OCI-LY3 (cell line): ENCODE measurements around the gene CCDC106.

Experiments used
- H2AFZ ChIP-seq: fragments of 200-600, 300-600 bp; shearing (Covaris generic); 2 replicates; pipeline ENCODE4 v1.6.0; 2014; ENCODE audit warnings: antibody characterized with exemption, low read depth, low read length
- H3K27ac ChIP-seq: fragments of 200-600, 300-600 bp; sonication (generic); 2 replicates; pipeline ENCODE4 v1.5.1; 2014; ENCODE audit warnings: mild to moderate bottlenecking, low read length, moderate library complexity, mixed read lengths
- H3K27me3 ChIP-seq: fragments of 200-600, 300-600 bp; sonication (generic); 2 replicates; pipeline ENCODE4 v1.6.1; 2014; ENCODE audit warnings: low read depth, low read length, mixed read lengths
- H3K36me3 ChIP-seq: fragments of 200-600, 300-600 bp; sonication (generic); replicated peaks from 2 replicates; pipeline ENCODE3; 2014; ENCODE audit warnings: low read depth, low read length, mixed read lengths
- H3K4me1 ChIP-seq: fragments of 300-600, 200-600 bp; sonication (generic); 2 replicates; pipeline ENCODE4 v1.6.1; 2014; ENCODE audit warnings: low read length, mixed read lengths
- H3K4me2 ChIP-seq: fragments of 200-600, 300-600 bp; sonication (generic); 2 replicates; pipeline ENCODE4 v1.6.1; 2014; ENCODE audit warnings: low read length, mixed read lengths
- H3K4me3 ChIP-seq: fragments of 300-600, 200-600 bp; sonication (generic); 2 replicates; pipeline ENCODE4 v1.5.1; 2014; ENCODE audit warnings: antibody characterized with exemption, mild to moderate bottlenecking, low read length, moderate library complexity
- H3K79me2 ChIP-seq: fragments of 300-600, 200-600 bp; shearing (Covaris generic); 2 replicates; pipeline ENCODE4 v1.6.1; 2014; ENCODE audit warnings: mild to moderate bottlenecking, low read length, mixed read lengths
- H3K9ac ChIP-seq: fragments of 300-600, 200-600 bp; shearing (Covaris generic); 2 replicates; pipeline ENCODE4 v1.6.0; 2014; ENCODE audit warnings: mild to moderate bottlenecking, low read length, moderate library complexity
- H3K9me3 ChIP-seq: fragments of 200-600, 300-600 bp; shearing (Covaris generic); 2 replicates; pipeline ENCODE4 v1.6.1; 2014; ENCODE audit warnings: low read length, mixed read lengths; ENCODE audit not compliant: insufficient read depth
- H4K20me1 ChIP-seq: fragments of 200-600, 300-600 bp; sonication (generic); 2 replicates; pipeline ENCODE4 v1.6.1; 2016; ENCODE audit warnings: low read length, mixed read lengths; ENCODE audit not compliant: insufficient read depth
- CTCF ChIP-seq: fragments of 200-600, 300-600 bp; sonication (generic); IDR thresholded peaks from 2 replicates; pipeline ENCODE4 v1.5.1; 2014; ENCODE audit warnings: antibody characterized with exemption, low read length, low read depth
- EZH2phosphoT487 ChIP-seq: fragments of 200-600 bp; shearing (Covaris generic); IDR thresholded peaks from 2 replicates; pipeline ENCODE4 v1.6.1; 2018; ENCODE audit warnings: antibody characterized with exemption, mixed run types, low read depth

Gene CCDC106

GRCh38 chr19:55606471-55606787 lies 41.6 kb upstream of the CCDC106 start:
- H3K9me3 ChIP-seq = no peaks in the 10 kb centered on the region
- peak overlapping the region; percentile 88 for H3K27ac ChIP-seq
- H4K20me1 ChIP-seq = no peaks in the 10 kb centered on the region
- peak overlapping the region; percentile 91 for H3K4me3 ChIP-seq
- peaks cover 51% of the 10 kb centered on the region for H3K79me2 ChIP-seq
- H3K36me3 ChIP-seq = peaks cover 28% of the 10 kb centered on the region
- H3K27me3 ChIP-seq = no peaks in the 10 kb centered on the region
- TF ChIP-seq EZH2phosphoT487 (no peak), CTCF (no peak)
- H3K4me2 ChIP-seq = peak overlapping the region; percentile 95
- no peak overlapping the region for H2AFZ ChIP-seq
- peak overlapping the region; percentile 97 for H3K9ac ChIP-seq
- peaks cover 20% of the 10 kb centered on the region for H3K4me1 ChIP-seq

- H3K4me3 ChIP-seq = peak overlapping the region; percentile 91
- no peaks in the 10 kb centered on the region for H3K27me3 ChIP-seq
- H3K4me1 ChIP-seq = peaks cover 24% of the 10 kb centered on the region
- peaks cover 55% of the 10 kb centered on the region for H3K79me2 ChIP-seq
- H3K9ac ChIP-seq = peak overlapping the region; percentile 97
- H3K9me3 ChIP-seq = no peaks in the 10 kb centered on the region
- H3K36me3 ChIP-seq = peaks cover 28% of the 10 kb centered on the region
- peak overlapping the region; percentile 95 for H3K4me2 ChIP-seq
- no peaks in the 10 kb centered on the region for H4K20me1 ChIP-seq
- TF ChIP-seq EZH2phosphoT487 (no peak), CTCF (no peak)
- no peak overlapping the region for H3K27ac ChIP-seq
- H2AFZ ChIP-seq = no peak overlapping the region
These were observed 41.2 kb upstream of the CCDC106 start for GRCh38 chr19:55606817-55607216.

GRCh38 chr19:55609326-55609725 lies 38.7 kb upstream of the CCDC106 start:
- H3K79me2 ChIP-seq = peaks cover 64% of the 10 kb centered on the region
- H3K9me3 ChIP-seq = no peaks in the 10 kb centered on the region
- no peak overlapping the region for H3K9ac ChIP-seq
- TF ChIP-seq CTCF = no peak
- TF ChIP-seq EZH2phosphoT487 = no peak
- H3K4me1 ChIP-seq = peaks cover 37% of the 10 kb centered on the region
- peaks cover 28% of the 10 kb centered on the region for H3K36me3 ChIP-seq
- H3K27me3 ChIP-seq = no peaks in the 10 kb centered on the region
- H3K4me3 ChIP-seq = no peak overlapping the region
- no peak overlapping the region for H2AFZ ChIP-seq
- no peak overlapping the region for H3K4me2 ChIP-seq
- no peak overlapping the region for H3K27ac ChIP-seq
- peaks cover 5% of the 10 kb centered on the region for H4K20me1 ChIP-seq

- H3K4me2 ChIP-seq = peak overlapping the region; percentile 86
- H3K79me2 ChIP-seq = peaks cover 55% of the 10 kb centered on the region
- no peak for TF ChIP-seq CTCF
- TF ChIP-seq EZH2phosphoT487 = no peak
- H3K9me3 ChIP-seq = no peaks in the 10 kb centered on the region
- H3K9ac ChIP-seq = peak overlapping the region; percentile 49
- peaks cover 44% of the 10 kb centered on the region for H3K36me3 ChIP-seq
- H4K20me1 ChIP-seq = peaks cover 5% of the 10 kb centered on the region
- peak overlapping the region; percentile 59 for H3K4me3 ChIP-seq
- no peak overlapping the region for H2AFZ ChIP-seq
- peak overlapping the region; percentile 88 for H3K27ac ChIP-seq
- H3K27me3 ChIP-seq = no peaks in the 10 kb centered on the region
- peaks cover 29% of the 10 kb centered on the region for H3K4me1 ChIP-seq
These were observed 36.6 kb upstream of the CCDC106 start for GRCh38 chr19:55611300-55611982.
